ENCODE data around the gene P3H2.

P3H2 gene

DNA sequence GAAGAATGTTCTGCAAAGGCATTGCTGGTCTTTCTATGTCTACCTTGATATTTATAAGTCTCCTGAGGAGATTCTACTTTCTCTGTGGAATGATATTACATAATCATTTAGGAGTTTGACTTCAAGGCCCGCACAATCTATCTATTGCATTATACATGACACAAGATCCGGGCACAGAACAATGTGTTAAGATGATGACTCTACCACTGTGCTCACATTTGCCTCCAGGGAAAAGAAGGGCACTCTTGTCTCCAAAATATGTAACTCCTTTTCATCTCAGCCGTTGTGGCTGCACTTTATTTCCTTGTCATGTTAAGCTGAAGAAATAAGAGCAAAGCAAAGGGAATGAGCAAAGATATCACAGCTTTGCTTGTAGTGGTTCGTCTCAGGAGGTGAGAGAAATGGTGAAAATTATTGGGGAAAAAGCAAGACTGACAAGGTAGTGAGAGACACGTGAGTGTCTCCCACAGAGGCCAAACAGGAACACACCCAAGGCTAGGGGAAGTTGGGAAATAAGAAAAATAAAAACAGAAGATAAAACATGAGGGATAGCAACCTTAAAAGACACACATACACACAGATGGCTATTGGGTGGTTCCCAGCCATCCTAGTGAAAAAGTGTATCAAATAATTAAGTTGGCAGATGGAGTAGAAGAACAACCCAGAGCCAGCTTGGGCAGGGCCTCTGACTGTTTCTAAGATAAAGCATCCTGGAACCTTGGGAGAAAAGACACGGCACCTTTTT lies 184.3 kb downstream of the P3H2 start:
- Histone ChIP-seq H3K36me3 (ENCODE audit: control insufficient read depth in 2 of 2, insufficient read depth in 1 of 2, low read length in 2 of 2) (no peaks in the 10 kb centered on the region), H3K4me1 (ENCODE audit: control insufficient read depth, insufficient read depth, low read length) (no peaks in the 10 kb centered on the region), H3K9me3 (ENCODE audit: control insufficient read depth, insufficient read depth, low read depth, low read length) (no peaks in the 10 kb centered on the region), H3K27ac (ENCODE audit: extremely low read depth, low read depth, low read length) (no peak overlapping the region), H3K4me3 (ENCODE audit: low read depth, low read length) (no peak overlapping the region)
- TF ChIP-seq ZNF146 (tag by site-specific recombination; IDR thresholded peaks at IDR 0.05) (no peak), ZNF530 (tag by site-specific recombination; IDR thresholded peaks at IDR 0.05; ENCODE audit: low read depth) (no peak), ZNF624 (tag by site-specific recombination; IDR thresholded peaks at IDR 0.05) (no peak), ZNF404 (tag by site-specific recombination; IDR thresholded peaks at IDR 0.05) (no peak)
- TF ChIP-seq, protein P1, sequence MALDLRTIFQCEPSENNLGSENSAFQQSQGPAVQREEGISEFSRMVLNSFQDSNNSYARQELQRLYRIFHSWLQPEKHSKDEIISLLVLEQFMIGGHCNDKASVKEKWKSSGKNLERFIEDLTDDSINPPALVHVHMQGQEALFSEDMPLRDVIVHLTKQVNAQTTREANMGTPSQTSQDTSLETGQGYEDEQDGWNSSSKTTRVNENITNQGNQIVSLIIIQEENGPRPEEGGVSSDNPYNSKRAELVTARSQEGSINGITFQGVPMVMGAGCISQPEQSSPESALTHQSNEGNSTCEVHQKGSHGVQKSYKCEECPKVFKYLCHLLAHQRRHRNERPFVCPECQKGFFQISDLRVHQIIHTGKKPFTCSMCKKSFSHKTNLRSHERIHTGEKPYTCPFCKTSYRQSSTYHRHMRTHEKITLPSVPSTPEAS (tag by site-specific recombination; IDR thresholded peaks at IDR 0.05) = no peak
- TF ChIP-seq, protein P2, sequence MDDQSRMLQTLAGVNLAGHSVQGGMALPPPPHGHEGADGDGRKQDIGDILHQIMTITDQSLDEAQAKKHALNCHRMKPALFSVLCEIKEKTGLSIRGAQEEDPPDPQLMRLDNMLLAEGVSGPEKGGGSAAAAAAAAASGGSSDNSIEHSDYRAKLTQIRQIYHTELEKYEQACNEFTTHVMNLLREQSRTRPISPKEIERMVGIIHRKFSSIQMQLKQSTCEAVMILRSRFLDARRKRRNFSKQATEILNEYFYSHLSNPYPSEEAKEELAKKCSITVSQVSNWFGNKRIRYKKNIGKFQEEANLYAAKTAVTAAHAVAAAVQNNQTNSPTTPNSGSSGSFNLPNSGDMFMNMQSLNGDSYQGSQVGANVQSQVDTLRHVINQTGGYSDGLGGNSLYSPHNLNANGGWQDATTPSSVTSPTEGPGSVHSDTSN (CRISPR knock-in tag; IDR thresholded peaks at IDR 0.05) = no peak
- TF ChIP-seq, protein P3, sequence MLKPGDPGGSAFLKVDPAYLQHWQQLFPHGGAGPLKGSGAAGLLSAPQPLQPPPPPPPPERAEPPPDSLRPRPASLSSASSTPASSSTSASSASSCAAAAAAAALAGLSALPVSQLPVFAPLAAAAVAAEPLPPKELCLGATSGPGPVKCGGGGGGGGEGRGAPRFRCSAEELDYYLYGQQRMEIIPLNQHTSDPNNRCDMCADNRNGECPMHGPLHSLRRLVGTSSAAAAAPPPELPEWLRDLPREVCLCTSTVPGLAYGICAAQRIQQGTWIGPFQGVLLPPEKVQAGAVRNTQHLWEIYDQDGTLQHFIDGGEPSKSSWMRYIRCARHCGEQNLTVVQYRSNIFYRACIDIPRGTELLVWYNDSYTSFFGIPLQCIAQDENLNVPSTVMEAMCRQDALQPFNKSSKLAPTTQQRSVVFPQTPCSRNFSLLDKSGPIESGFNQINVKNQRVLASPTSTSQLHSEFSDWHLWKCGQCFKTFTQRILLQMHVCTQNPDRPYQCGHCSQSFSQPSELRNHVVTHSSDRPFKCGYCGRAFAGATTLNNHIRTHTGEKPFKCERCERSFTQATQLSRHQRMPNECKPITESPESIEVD (tag by site-specific recombination; IDR thresholded peaks at IDR 0.05) = no peak
- POLR2A ChIA-PET = no interaction called here
- CTCF ChIA-PET = interaction anchor here (0.6 kb wide), 1 partner anchor 120 kb away, joined by 3 read pairs; no protein-coding TSS in a partner anchor

DNA sequence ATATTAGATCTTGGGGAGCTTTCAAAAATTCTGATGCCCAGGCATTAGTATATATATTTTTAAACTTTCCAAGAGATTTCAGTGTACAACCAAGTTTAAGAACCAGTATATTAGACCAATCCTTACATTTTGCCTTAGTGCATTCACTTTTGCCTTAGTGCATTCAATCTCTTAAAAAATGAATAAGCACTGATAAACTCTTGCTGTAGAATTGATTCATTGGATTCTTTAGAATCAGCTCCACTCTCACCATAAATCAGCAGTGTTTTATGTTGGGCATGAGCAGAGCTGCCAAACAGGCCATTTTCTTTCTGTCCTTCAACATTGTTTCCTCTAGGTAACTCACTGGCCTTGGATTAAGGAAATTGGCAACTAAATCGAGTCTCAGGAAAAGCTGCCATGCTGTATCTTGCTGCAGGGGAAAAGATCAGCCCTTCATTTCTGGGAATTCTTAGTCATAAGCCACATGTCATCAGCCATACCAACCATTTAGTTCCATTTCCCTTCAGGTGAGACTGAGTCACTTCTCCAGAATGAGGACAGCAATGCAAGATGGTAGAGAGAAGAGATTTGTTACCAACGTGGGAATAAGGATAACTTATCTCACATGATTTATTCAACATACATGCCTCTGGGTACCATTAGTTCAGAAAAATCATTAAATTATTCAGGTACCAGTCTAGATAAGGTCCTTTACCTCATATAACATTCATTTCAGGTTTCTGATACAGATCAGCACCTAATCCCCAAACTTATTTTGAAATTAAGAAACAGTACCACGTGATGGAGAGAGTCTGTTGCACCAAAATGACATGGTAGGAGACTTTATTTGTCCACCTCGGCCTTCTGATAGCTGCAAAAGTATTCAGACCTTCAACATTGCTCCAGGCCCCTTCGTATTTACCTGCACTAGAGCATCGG lies 192.5 kb downstream of the P3H2 start:
- H3K27ac ChIP-seq (ENCODE audit: extremely low read depth, low read depth, low read length) = no peak overlapping the region
- H3K4me1 ChIP-seq (ENCODE audit: control insufficient read depth, insufficient read depth, low read length) = no peaks in the 10 kb centered on the region
- ChIA-PET POLR2A (no interaction called here), CTCF (interaction anchor here (0.6 kb wide), 1 partner anchor 256 kb away, joined by 3 read pairs; no protein-coding TSS in a partner anchor)
- TF ChIP-seq ZNF501 (tag by site-specific recombination; IDR thresholded peaks at IDR 0.05) (no peak), ZNF132 (tag by site-specific recombination; IDR thresholded peaks at IDR 0.05; ENCODE audit: borderline replicate concordance) (no peak), GLI4 (tag by site-specific recombination; IDR thresholded peaks at IDR 0.05) (no peak), ZNF548 (tag by site-specific recombination; IDR thresholded peaks at IDR 0.05) (no peak), ZNF555 (tag by site-specific recombination; conservative IDR thresholded peaks at IDR 0.05) (no peak), ZNF19 (tag by site-specific recombination; IDR thresholded peaks at IDR 0.05; ENCODE audit: low read depth) (no peak), KLF8 (tag by site-specific recombination; IDR thresholded peaks at IDR 0.05) (no peak), ZNF707 (tag by site-specific recombination; IDR thresholded peaks at IDR 0.05) (no peak), ZNF473 (tag by site-specific recombination; IDR thresholded peaks at IDR 0.05) (no peak), ZNF24 (tag by site-specific recombination; IDR thresholded peaks at IDR 0.05) (no peak), WT1 (tag by site-specific recombination; IDR thresholded peaks at IDR 0.05) (no peak)
- TF ChIP-seq, protein P4, sequence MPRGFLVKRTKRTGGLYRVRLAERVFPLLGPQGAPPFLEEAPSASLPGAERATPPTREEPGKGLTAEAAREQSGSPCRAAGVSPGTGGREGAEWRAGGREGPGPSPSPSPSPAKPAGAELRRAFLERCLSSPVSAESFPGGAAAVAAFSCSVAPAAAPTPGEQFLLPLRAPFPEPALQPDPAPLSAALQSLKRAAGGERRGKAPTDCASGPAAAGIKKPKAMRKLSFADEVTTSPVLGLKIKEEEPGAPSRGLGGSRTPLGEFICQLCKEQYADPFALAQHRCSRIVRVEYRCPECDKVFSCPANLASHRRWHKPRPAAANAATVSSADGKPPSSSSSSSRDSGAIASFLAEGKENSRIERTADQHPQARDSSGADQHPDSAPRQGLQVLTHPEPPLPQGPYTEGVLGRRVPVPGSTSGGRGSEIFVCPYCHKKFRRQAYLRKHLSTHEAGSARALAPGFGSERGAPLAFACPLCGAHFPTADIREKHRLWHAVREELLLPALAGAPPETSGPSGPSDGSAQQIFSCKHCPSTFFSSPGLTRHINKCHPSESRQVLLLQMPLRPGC (tag by site-specific recombination; IDR thresholded peaks at IDR 0.05) = no peak
- TF ChIP-seq, protein P5, sequence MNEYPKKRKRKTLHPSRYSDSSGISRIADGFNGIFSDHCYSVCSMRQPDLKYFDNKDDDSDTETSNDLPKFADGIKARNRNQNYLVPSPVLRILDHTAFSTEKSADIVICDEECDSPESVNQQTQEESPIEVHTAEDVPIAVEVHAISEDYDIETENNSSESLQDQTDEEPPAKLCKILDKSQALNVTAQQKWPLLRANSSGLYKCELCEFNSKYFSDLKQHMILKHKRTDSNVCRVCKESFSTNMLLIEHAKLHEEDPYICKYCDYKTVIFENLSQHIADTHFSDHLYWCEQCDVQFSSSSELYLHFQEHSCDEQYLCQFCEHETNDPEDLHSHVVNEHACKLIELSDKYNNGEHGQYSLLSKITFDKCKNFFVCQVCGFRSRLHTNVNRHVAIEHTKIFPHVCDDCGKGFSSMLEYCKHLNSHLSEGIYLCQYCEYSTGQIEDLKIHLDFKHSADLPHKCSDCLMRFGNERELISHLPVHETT (tag by site-specific recombination; IDR thresholded peaks at IDR 0.05) = no peak
- TF ChIP-seq, protein P6, sequence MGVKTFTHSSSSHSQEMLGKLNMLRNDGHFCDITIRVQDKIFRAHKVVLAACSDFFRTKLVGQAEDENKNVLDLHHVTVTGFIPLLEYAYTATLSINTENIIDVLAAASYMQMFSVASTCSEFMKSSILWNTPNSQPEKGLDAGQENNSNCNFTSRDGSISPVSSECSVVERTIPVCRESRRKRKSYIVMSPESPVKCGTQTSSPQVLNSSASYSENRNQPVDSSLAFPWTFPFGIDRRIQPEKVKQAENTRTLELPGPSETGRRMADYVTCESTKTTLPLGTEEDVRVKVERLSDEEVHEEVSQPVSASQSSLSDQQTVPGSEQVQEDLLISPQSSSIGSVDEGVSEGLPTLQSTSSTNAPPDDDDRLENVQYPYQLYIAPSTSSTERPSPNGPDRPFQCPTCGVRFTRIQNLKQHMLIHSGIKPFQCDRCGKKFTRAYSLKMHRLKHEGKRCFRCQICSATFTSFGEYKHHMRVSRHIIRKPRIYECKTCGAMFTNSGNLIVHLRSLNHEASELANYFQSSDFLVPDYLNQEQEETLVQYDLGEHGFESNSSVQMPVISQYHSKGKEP (tag by site-specific recombination; IDR thresholded peaks at IDR 0.05) = no peak
- TF ChIP-seq, protein P7, sequence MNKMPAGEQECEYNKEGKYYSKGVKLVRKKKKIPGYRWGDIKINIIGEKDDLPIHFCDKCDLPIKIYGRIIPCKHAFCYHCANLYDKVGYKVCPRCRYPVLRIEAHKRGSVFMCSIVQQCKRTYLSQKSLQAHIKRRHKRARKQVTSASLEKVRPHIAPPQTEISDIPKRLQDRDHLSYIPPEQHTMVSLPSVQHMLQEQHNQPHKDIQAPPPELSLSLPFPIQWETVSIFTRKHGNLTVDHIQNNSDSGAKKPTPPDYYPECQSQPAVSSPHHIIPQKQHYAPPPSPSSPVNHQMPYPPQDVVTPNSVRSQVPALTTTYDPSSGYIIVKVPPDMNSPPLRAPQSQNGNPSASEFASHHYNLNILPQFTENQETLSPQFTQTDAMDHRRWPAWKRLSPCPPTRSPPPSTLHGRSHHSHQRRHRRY (tag by site-specific recombination; IDR thresholded peaks at IDR 0.05) = no peak
- no peak overlapping the region for H3K4me3 ChIP-seq (ENCODE audit: low read depth, low read length)
- no peaks in the 10 kb centered on the region for H3K9me3 ChIP-seq (ENCODE audit: control insufficient read depth, insufficient read depth, low read depth, low read length)
- H3K36me3 ChIP-seq (ENCODE audit: control insufficient read depth in 2 of 2, insufficient read depth in 1 of 2, low read length in 2 of 2) = no peaks in the 10 kb centered on the region
